Stimulated activated CD4-positive, alpha-beta T cell treated with anti-CD3 and anti-CD28 coated beads, Interleukin-2, amount 100 ng/mL, for 4 hours (primary cell): Measurements from ENCODE around the gene NFE2.
"Not testable (repeated sequence)": the region's sequence is repeated elsewhere in the genome, so short reads cannot be mapped to it uniquely, and the experiment has no call there.

ENCODE experiments used
- DNase-seq: peaks from one replicate; pipeline ENCODE4 v3.0.0-alpha.2; 2020; ENCODE audit warnings: low read depth

NFE2 gene

GRCh38 chr12:54282949-54283593, 17.7 kb downstream of the NFE2 start:
- DNase-seq, result no peak

- DNase-seq, result not testable (repeated sequence)
Observed at GRCh38 chr12:54281694-54282093, 19.1 kb downstream of the NFE2 start.

- not testable (repeated sequence) for DNase-seq
Observed at GRCh38 chr12:54281261-54281638, 19.6 kb downstream of the NFE2 start.

- peak; percentile 95 for DNase-seq
Observed at GRCh38 chr12:54280468-54281260, 20.2 kb downstream of the NFE2 start, which contains the start of gene HNRNPA1. TSS of gene HNRNPA1 (plus strand) at chr12:54280726. CDS start at chr12:54280808, 82 bp downstream.

GRCh38 chr12:54279632-54280467, 21.0 kb downstream of the NFE2 start, which contains the start of gene CBX5:
TSS of gene CBX5 (minus strand) at chr12:54280122. CDS start at chr12:54257650, 22,472 bp downstream.
- DNase-seq, result peak; percentile 99

- no peak for DNase-seq
Observed at GRCh38 chr12:54279227-54279631, 21.6 kb downstream of the NFE2 start.

GRCh38 chr12:54277823-54278276, 23.0 kb downstream of the NFE2 start:
- no peak for DNase-seq

- DNase-seq, result no peak
Observed at GRCh38 chr12:54276368-54276767, 24.4 kb downstream of the NFE2 start.

- no peak for DNase-seq
Observed at GRCh38 chr12:54273981-54274380, 26.8 kb downstream of the NFE2 start.

- DNase-seq, result no peak
Observed at GRCh38 chr12:54272214-54272613, 28.6 kb downstream of the NFE2 start.

- no peak for DNase-seq
Observed at GRCh38 chr12:54270345-54270744, 30.5 kb downstream of the NFE2 start.

- no peak for DNase-seq
Observed at GRCh38 chr12:54266852-54267251, 34.0 kb downstream of the NFE2 start.

- no peak for DNase-seq
Observed at GRCh38 chr12:54265364-54265812, 35.4 kb downstream of the NFE2 start.

- DNase-seq, result no peak
Observed at GRCh38 chr12:54262403-54262925, 38.4 kb downstream of the NFE2 start.

- DNase-seq, result no peak
Observed at GRCh38 chr12:54261815-54262402, 38.9 kb downstream of the NFE2 start.

GRCh38 chr12:54259194-54260011, 41.4 kb downstream of the NFE2 start:
- peak; percentile 33 for DNase-seq

- no peak for DNase-seq
Observed at GRCh38 chr12:54258201-54258681, 42.6 kb downstream of the NFE2 start.

- DNase-seq, result no peak
Observed at GRCh38 chr12:54257332-54257731, 43.5 kb downstream of the NFE2 start.

- DNase-seq, result no peak
Observed at GRCh38 chr12:54253240-54253639, 47.6 kb downstream of the NFE2 start.

GRCh38 chr12:54251667-54252284, 49.0 kb downstream of the NFE2 start:
- DNase-seq, result no peak
